HG03064 (cell line): ENCODE data around the gene TMEM109.
A peak's percentile ranks its signal among the peaks of the same experiment; 100 is the strongest.

Experiments used
- ATAC-seq: cut with Tn5 transposase; IDR thresholded peaks from one replicate; pipeline ENCODE4 v1.9.1; 2021; ENCODE audit warnings: low read depth; ENCODE audit not compliant: unreplicated experiment

TMEM109 gene

DNA sequence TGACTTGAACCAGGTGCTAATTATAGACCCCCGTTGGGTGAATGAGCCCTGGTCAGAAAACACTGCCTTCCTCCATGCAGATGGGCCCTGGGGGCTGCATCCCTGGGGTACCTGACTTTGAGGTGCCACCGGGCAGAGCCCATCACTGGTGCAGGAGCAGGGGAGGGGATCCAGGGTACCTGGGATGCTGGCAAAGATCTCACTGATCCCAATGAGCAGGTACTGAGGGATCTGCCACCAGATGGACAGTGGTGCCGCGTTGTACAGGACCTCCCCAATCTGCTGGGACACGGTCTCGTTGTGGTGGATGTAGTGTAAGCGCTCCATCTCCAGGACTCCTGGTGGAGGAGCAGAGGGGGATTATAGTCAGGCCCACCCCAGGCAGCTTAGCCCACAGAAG lies 25.3 kb downstream of the TMEM109 start:
- no peak for ATAC-seq

DNA sequence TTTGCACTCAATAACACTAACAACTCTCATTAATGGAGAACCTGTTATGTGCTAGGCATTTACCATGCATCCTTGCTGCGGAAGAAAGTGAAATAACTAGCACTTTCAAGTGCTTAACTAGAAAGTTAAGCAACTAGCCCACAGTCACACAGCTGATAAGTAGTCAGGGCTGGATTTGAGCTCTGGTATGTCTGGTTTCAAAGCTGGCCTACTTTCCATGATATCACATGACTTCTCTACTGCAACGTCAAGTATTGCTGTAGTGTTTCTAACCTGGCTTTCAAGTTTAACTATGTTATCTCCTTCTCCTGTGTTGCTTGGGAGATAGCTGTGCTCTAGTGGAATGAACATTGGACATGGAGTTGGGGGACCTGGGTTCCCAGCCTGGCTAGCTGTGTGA lies 25.9 kb downstream of the TMEM109 start:
- no peak for ATAC-seq

- no peak for ATAC-seq
Observed at GRCh38 chr11:60941371-60942119, 27.6 kb downstream of the TMEM109 start.

DNA sequence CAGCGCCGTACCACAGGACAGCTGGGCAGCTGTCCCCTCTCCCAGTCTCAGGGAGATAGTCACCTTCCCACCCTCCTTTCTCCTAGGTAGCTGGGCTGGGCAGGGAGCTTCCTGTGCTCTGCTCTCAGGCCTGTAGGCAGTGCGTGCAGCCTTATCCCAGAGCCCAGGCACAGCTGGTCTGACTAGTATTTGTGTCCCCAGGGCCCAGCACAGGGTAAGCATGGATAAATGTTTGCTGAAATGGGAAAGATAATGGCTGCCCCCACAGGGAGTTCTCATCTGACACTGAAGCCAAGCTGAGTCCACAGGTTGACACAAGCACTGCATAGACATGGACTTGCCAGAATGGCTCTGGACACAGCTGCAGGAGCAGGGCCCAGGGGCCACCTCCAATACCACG lies 28.3 kb downstream of the TMEM109 start:
- no peak for ATAC-seq

DNA sequence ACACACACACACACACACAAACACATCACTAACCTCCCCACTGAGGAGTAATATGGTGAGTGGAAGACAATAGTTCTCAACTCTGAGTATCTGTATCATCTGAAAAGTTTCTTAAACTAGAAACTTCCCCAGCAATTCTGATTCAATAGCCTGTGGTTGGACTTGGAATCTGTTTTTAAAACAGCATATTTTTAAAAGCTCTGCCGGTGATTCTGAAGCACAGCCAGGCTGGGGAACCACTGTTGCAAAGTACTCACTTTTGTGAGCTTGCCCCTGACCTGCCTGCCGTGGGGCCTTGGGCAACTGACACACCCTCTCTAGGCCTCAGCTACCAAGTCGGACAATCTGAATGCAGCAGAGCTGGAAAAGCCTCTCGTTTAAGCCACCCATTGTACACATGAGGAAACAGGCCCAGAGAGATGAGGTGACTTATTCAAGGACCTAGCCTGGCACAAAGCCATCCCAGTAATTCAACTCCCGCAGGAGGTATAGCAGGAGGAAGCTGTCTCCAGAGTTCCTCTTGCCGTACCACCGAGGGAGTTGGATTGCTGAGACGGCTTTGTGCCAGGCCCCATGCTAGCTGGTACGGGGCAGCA lies 29.1 kb downstream of the TMEM109 start:
- no peak for ATAC-seq

DNA sequence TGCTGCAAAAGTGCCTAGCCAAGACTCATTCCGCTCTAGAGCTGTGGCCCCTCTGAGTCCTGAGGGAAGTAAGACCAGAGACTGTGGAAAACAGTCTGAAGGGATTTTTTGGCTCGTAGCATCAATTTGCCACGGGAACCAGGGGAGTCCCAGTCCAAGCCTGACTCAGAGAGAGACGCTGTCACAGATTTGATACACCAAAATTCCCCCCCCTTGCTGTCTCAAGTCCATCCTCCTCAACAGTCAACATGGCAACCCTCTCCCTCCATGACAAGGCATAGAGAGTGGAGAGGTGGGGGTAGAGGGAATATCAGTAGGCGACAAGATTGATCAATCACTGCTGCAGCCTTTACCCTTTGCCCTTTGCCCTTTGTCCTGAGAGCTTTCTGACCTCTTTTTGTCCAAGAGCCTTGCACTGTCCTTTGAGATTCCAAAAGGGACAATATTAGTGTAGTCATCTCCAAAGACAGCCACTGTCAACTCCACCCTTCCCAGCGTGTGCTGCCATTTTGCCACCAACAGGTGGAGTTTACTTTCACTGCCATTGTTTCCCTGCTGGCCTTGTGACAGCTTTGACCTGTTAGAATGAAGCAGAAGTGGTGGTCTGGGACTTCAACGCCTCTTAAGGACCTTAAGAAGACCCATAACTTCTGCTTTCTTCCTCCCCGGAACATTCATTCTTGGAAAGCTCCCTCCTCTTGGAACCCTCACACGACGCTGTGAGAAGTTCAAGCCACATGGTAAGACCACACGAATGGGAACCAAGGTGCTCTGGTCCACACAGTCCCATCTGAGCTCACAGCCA lies 30.7 kb downstream of the TMEM109 start:
- no peak for ATAC-seq

- ATAC-seq = no peak
Observed at GRCh38 chr11:60945295-60945667, 31.3 kb downstream of the TMEM109 start.

DNA sequence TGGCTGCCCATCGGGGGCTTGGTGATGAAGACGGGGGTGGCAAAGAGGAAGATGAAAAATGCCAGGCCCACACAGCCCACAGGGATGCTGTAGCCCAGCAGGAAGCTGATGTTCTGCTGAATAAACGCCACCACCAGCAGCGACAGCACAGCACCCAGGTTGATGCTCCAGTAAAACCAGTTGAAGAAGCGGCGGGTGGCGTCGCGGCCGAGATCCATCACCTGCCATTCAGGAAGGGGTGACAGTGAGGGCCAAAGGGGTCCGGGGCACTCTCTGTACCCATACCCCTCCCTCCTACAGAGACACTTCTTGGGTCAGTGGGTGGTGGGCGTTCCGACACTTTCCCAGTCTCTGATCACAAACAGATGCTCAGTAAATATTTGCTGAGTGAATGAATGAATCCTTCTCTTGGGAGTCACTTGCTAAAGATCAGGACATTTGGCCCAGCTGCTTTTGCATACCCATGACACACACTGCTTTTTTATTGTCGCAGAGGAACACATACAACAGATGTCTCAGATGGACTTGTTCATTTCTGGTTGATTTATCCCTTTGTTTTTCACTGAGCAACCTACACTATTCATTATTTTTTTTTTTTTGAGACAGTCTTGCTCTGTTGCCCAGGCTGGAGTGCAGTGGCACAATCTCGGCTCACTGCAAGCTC lies 32.8 kb downstream of the TMEM109 start:
- no peak for ATAC-seq

DNA sequence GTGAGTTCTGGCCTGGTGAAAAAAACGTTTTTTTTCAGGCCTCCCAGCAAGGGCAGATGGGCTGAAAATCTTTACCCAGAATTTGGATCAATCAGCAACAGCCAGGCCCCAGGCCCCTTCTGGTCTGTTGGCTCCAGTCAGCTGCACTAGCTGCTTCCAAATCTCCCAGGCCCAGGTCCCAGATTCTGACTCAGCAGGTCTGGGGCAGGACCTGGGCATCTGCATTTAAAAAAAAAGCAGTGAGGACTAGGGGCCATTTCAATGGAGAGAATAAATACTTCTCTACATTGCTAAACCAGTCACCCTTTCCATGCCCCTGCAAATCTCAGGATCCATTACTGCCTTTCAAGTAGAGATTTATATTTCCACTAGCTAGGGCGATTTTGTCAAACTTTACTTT lies 33.7 kb downstream of the TMEM109 start:
- no peak for ATAC-seq

- ATAC-seq = no peak
Observed at GRCh38 chr11:60948250-60948649, 34.3 kb downstream of the TMEM109 start.

DNA sequence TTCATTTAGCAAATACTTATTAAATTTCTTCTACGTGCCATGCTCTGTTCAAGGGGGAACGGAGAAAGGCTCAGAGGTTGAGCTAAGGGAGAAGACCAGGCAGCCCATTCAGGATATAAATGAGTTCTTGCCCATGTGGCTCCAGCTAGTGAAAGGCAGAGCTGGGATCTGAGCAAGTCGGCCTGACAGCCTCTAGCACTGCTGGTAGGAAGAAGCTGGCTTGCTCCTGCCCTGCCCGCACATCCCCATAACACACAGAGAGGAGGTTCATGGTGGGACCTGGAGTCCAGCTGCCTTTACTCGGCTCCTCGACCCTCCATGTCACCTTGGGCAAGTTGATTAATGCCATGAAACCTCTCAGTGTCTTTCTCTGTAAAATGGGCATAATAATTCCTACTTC lies 36.1 kb downstream of the TMEM109 start:
- ATAC-seq = no peak

GRCh38 chr11:60950933-60951605 lies 37.1 kb downstream of the TMEM109 start:
- ATAC-seq = peak; percentile 18

GRCh38 chr11:60951606-60951903 lies 37.6 kb downstream of the TMEM109 start:
- ATAC-seq = peak; percentile 9

- ATAC-seq = peak; percentile 77
Observed at GRCh38 chr11:60951904-60952741, 38.2 kb downstream of the TMEM109 start, which contains the start of gene SLC15A3. Gene SLC15A3, minus strand, starts transcription at chr11:60952176. Its CDS starts 625 bp downstream, at chr11:60951551.

GRCh38 chr11:60952742-60953170 lies 38.8 kb downstream of the TMEM109 start:
- ATAC-seq = peak; percentile 18

GRCh38 chr11:60953781-60954180 lies 39.8 kb downstream of the TMEM109 start:
- no peak for ATAC-seq

DNA sequence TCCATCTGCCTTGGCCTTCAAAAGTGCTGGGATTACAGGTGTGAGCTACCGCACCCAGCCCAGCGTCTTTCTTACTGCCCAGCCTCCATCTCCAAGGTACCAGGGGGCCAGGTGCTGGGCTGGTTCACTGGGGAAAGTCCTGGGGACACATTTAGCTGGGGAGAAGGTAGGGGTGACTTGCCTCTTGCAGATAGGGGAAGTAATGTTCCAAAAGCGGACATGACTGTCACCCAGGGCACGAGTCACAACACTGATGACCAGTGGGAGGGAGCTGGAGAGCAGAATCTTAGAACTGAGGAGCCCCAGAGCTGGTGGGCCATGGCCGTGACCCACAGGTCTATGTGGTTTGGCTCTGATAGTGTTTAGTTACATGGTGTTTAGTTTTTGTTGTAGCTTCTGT lies 40.5 kb downstream of the TMEM109 start:
- no peak for ATAC-seq

- no peak for ATAC-seq
Observed at GRCh38 chr11:60955571-60955970, 41.6 kb downstream of the TMEM109 start.

DNA sequence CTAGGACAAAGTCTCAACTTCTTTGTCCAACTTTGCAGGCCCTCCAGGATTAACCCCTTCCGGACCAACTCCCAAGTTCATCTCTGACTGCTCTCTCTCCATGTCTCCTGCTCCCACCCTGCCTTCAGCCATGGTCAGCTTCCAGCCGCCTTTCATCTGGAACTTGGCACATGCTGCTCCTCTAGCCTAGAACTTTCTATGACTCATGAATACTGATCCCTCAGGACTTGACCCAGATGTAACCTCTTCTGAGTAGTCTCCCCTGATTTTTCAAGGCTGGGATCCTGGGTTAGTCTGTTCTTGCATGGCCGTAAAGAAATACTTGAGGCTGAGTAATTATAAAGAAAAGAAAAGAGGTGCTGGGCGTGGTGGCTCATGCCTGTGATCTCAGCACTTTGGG lies 43.2 kb downstream of the TMEM109 start:
- ATAC-seq = no peak

DNA sequence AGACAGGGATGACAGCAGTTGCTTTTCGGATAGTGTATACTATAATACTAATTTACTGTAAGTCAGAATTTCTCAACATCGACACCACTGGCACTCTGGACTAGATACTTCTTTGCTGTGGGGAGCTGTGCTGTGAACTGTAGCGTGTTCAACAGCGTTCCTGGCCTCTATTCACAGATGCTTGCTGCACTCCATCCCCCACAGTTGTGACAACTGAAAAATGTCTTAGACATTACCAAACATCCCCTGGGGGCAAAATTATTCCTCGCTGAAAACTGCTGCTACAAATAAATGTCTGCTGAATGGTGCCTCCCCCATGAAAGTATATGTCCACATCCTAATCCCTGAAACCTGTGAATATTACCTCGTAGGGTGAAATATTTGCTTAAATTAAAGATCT lies 45.5 kb downstream of the TMEM109 start:
- no peak for ATAC-seq
